GM12878 (cell line): ENCODE measurements around the gene RSAD2. TPM values are rescaled to one million over a fixed set of nuclear protein-coding genes. Genes with fewer than 3 reads are reported as not detected.

Experiments
- ATAC-seq: fragments of 200-7000 bp; cut with Tn5 transposase; 3 replicates; pipeline ENCODE4 v1.9.1; 2020; ENCODE audit warnings: mild to moderate bottlenecking, moderate library complexity
- BruUV-seq: library from RNA; stranded (reverse); fragments of 400-500 nt; replicated peaks from 2 replicates; lab custom pipeline; 2021; lab: Mats Ljungman, UMichigan
- CTCF ChIA-PET: fragments of 300-600 bp; sonication (Branson Sonifier 250); formaldehyde crosslinking; extraction: SDS; loops from one replicate; lab custom pipeline; 2021; ENCODE audit warnings: inconsistent platforms; lab: Yijun Ruan, JAX
- POLR2A ChIA-PET: fragments of 350-600 bp; formaldehyde crosslinking; extraction: SDS; loops from one replicate; lab custom pipeline; 2021; ENCODE audit warnings: inconsistent platforms; lab: Charles Lee
- RAD21 ChIA-PET: fragments of 300-600 bp; sonication (Branson Sonifier 250); formaldehyde crosslinking; loops from one replicate; lab custom pipeline; 2023; ENCODE audit warnings: antibody characterized with exemption; ENCODE audit not compliant: unreplicated experiment; lab: Charles Lee
- SMC1A ChIA-PET: fragments of 300-600 bp; sonication (Branson Sonifier 250); formaldehyde crosslinking; loops from one replicate; lab custom pipeline; 2023; ENCODE audit not compliant: unreplicated experiment, uncharacterized antibody; lab: Charles Lee
- DNase-seq: peaks from one replicate; pipeline ENCODE4 v3.0.0-alpha.2; 2011; ENCODE audit warnings: low read depth, low spot score
- FAIRE-seq: peaks from 3 replicates; lab custom pipeline; 2011; peaks lifted over from hg19 to GRCh38; lab: Jason Lieb, UNC
- H2AFZ ChIP-seq: 2 replicates; pipeline ENCODE4 v1.6.0; 2011; ENCODE audit warnings: low read depth, low read length, control low read depth; ENCODE audit not compliant: control insufficient read depth
- H3K27ac ChIP-seq: 2 replicates; pipeline ENCODE4 v1.5.1; 2011; ENCODE audit warnings: control low read depth; ENCODE audit not compliant: control insufficient read depth, insufficient read depth
- H3K27me3 ChIP-seq, 2 experiments: replicated peaks in 1 of 2; 2 replicates each; pipeline versions ENCODE4 v1.6.0 to v1.6.1; 2011; ENCODE audit warnings: low read length in 1 of 2; ENCODE audit not compliant: control insufficient read depth in 2 of 2, insufficient read depth in 2 of 2
- H3K36me3 ChIP-seq, 2 experiments: 2 replicates each; pipeline ENCODE4 v1.5.1; 2011; ENCODE audit warnings: low read length in 1 of 2; ENCODE audit not compliant: control insufficient read depth in 2 of 2, insufficient read depth in 2 of 2
- H3K4me1 ChIP-seq: 2 replicates; pipeline ENCODE4 v1.6.1; 2011; ENCODE audit warnings: mild to moderate bottlenecking, low read length, moderate library complexity, mixed read lengths; ENCODE audit not compliant: control insufficient read depth, insufficient read depth
- H3K4me2 ChIP-seq: 2 replicates; pipeline ENCODE4 v1.6.0; 2011; ENCODE audit warnings: control low read depth; ENCODE audit not compliant: control insufficient read depth, insufficient read depth
- H3K4me3 ChIP-seq: fragments of 200-600 bp; sonication (generic); 2 replicates; pipeline ENCODE4 v1.5.1; 2016
- H3K79me2 ChIP-seq: 2 replicates; pipeline ENCODE4 v1.6.0; 2011; ENCODE audit warnings: low read length; ENCODE audit not compliant: control insufficient read depth, insufficient read depth
- H3K9ac ChIP-seq: 2 replicates; pipeline ENCODE4 v1.8.0; 2011; ENCODE audit warnings: low read length, control low read depth, mixed read lengths; ENCODE audit not compliant: control insufficient read depth, insufficient read depth
- H3K9me3 ChIP-seq: replicated peaks from 3 replicates; pipeline ENCODE4 v1.5.1; 2011; ENCODE audit warnings: mild to moderate bottlenecking, low read length; ENCODE audit not compliant: control insufficient read depth, insufficient read depth
- H4K20me1 ChIP-seq: 2 replicates; pipeline ENCODE4 v1.6.0; 2011; ENCODE audit not compliant: control insufficient read depth, insufficient read depth
- BCL11A ChIP-seq: IDR thresholded peaks from 2 replicates; pipeline ENCODE4 v1.6.1; 2011; ENCODE audit warnings: low read depth, low read length
- CHD2 ChIP-seq: IDR thresholded peaks from 2 replicates; pipeline ENCODE4 v1.6.1; 2011; ENCODE audit warnings: low read depth, low read length, improper control_type of control experiment, borderline replicate concordance
- E2F8 ChIP-seq: fragments of 450-650 bp; IDR thresholded peaks from 2 replicates; pipeline ENCODE4 v1.6.1; 2018; ENCODE audit warnings: mild to moderate bottlenecking, low read depth, moderate library complexity; ENCODE audit not compliant: partially characterized antibody
- EED ChIP-seq: sonication (generic); IDR thresholded peaks from 2 replicates; pipeline ENCODE4 v1.6.1; 2016; ENCODE audit warnings: antibody characterized with exemption, low read depth
- ETV6 ChIP-seq, 2 experiments: fragments of 450-650 bp in 1 of 2; IDR thresholded peaks in 1 of 2; conservative IDR thresholded peaks in 1 of 2; 2 replicates each; pipeline ENCODE4 v1.6.1; 2014; ENCODE audit warnings: antibody characterized with exemption in 1 of 2, borderline replicate concordance in 1 of 2, low read depth in 1 of 2, mild to moderate bottlenecking in 1 of 2, moderate library complexity in 1 of 2
- GABPA ChIP-seq: IDR thresholded peaks from 2 replicates; pipeline ENCODE4 v1.6.1; 2014; ENCODE audit warnings: antibody characterized with exemption, low read depth, mild to moderate bottlenecking, inconsistent platforms
- JUNB ChIP-seq: IDR thresholded peaks from 2 replicates; pipeline ENCODE4 v1.6.1; 2016; ENCODE audit warnings: antibody characterized with exemption, mild to moderate bottlenecking
- KDM1A ChIP-seq: fragments of 200-600 bp; sonication (generic); IDR thresholded peaks from 2 replicates; pipeline ENCODE4 v1.6.1; 2016; ENCODE audit warnings: borderline replicate concordance
- MEF2B ChIP-seq: fragments of 450-650 bp; IDR thresholded peaks from 2 replicates; pipeline ENCODE4 v1.6.1; 2018; ENCODE audit warnings: mild to moderate bottlenecking, moderate library complexity; ENCODE audit not compliant: partially characterized antibody, poor library complexity, severe bottlenecking
- NRF1 ChIP-seq: conservative IDR thresholded peaks from 2 replicates; pipeline ENCODE4 v1.6.1; 2011; ENCODE audit warnings: mild to moderate bottlenecking, low read depth, low read length, improper control_type of control experiment
- PML ChIP-seq: IDR thresholded peaks from 2 replicates; pipeline ENCODE4 v1.6.1; 2012; ENCODE audit warnings: low read length, inconsistent platforms
- POU2F2 ChIP-seq: IDR thresholded peaks from 3 replicates; pipeline ENCODE4 v1.6.1; 2011; ENCODE audit warnings: low read depth, mild to moderate bottlenecking, low read length, borderline replicate concordance
- RUNX3 ChIP-seq: IDR thresholded peaks from 2 replicates; pipeline ENCODE4 v1.6.1; 2012; ENCODE audit warnings: low read length, inconsistent platforms
- TCF3 ChIP-seq: IDR thresholded peaks from 2 replicates; pipeline ENCODE4 v1.6.1; 2012; ENCODE audit warnings: low read depth, mild to moderate bottlenecking, low read length, borderline replicate concordance; ENCODE audit not compliant: insufficient read depth
- WRNIP1 ChIP-seq: IDR thresholded peaks from 2 replicates; pipeline ENCODE4 v1.6.1; 2011; ENCODE audit warnings: low read depth, low read length, improper control_type of control experiment, borderline replicate concordance
- ZBTB40 ChIP-seq: fragments of 450-650 bp; IDR thresholded peaks from 2 replicates; pipeline ENCODE4 v1.6.1; 2016; ENCODE audit warnings: mild to moderate bottlenecking, moderate library complexity, borderline replicate concordance
- WGBS: methylation state at CpG from one replicate; pipeline ENCODE4 v1.1.6; 2016; ENCODE audit warnings: low lambda C conversion rate; ENCODE audit not compliant: insufficient replicate concordance, insufficient coverage; ENCODE audit errors: missing lambda C conversion rate; 5-methylcytosine and 5-hydroxymethylcytosine counted together
- in situ Hi-C: fragments of 300-500 bp; cut with MboI; formaldehyde crosslinking; loops from 9 replicates; pipeline ENCODE4 v1.14.3; 2018; ENCODE audit warnings: mixed read lengths
- intact Hi-C: fragments of 100-400 bp; cut with micrococcal nuclease; formaldehyde crosslinking; loops from one replicate; pipeline ENCODE4 v1.14.2; 2022; ENCODE audit not compliant: unreplicated experiment
- polyA plus RNA-seq, 11 experiments: library from polyadenylated mRNA; depleted of rRNA in 4 of 11; unstranded in 6 of 11; stranded (reverse) in 5 of 11; fragments of >200 nt; fragmentation: Nextera tagmentation in 4 of 11; fragmentation: Illumina TruSeq in 1 of 11; extraction: Ambion mirVana in 4 of 11; extraction: Trizol in 1 of 11; gene quantifications; 1 replicate in 1 of 11; 2 replicates in 10 of 11; pipeline versions ENCODE4 v1.2.1 to v1.2.3, GENCODE V29; 2011 to 2016; ENCODE audit warnings: inconsistent platforms in 2 of 11, missing spikeins in 2 of 11, low read depth in 1 of 11
- total RNA-seq, 4 experiments: library from RNA; depleted of rRNA in 3 of 4; stranded (reverse); fragments of >200 nt in 3 of 4; fragmentation: Illumina TruSeq in 1 of 4; extraction: Trizol in 1 of 4; gene quantifications; 2 replicates each; pipeline versions ENCODE4 v1.2.1 to v1.2.3, GENCODE V29; 2013 to 2021

Gene RSAD2
- total and polyA plus RNA-seq, 10 of the 15 experiments (the other 5 are each of a cell fraction or from before 2014, with no cell fraction given): 0.24 to 0.90 (median 0.69) TPM

- H3K79me2 ChIP-seq: no peaks in the 10 kb centered on the region
- DNase-seq (no peak), ATAC-seq (no peak), FAIRE-seq (no peak)
- H4K20me1 ChIP-seq: no peaks in the 10 kb centered on the region
- H3K36me3 ChIP-seq: no peaks in the 10 kb centered on the region
- CTCF ChIA-PET: interaction anchor here (0.7 to 3.3 kb wide), 8 partner anchors 13 to 1662 kb away, joined by 3 to 50 read pairs (median 5); no protein-coding TSS in a partner anchor
- intact Hi-C loops (no loop called here), in situ Hi-C loops (no loop called here)
- no peak overlapping the region for H3K9ac ChIP-seq
- no peak overlapping the region for H3K4me2 ChIP-seq
- no peak overlapping the region for H3K27ac ChIP-seq
- BruUV-seq: no TSS peak
- SMC1A ChIA-PET: interaction anchor here (1.2 to 3.2 kb wide), 4 partner anchors 18 to 129 kb away, joined by 3 to 15 read pairs (median 4); no protein-coding TSS in a partner anchor
- no peak overlapping the region for H3K4me3 ChIP-seq
- RAD21 ChIA-PET: interaction anchor here (0.7 to 1.3 kb wide), 3 partner anchors 18 to 129 kb away, joined by 3 to 4 read pairs (median 3); no protein-coding TSS in a partner anchor
- 63% methylated on average over 3 of the region's 3 CpGs for WGBS
- no peaks in the 10 kb centered on the region for H3K27me3 ChIP-seq
- H3K4me1 ChIP-seq: peaks cover 18% of the 10 kb centered on the region
- H3K9me3 ChIP-seq: peaks cover 3% of the 10 kb centered on the region; the same call in 2 of the 3 replicates
- no peak overlapping the region for H2AFZ ChIP-seq
- POLR2A ChIA-PET: interaction anchor here (1.0 kb wide), 1 partner anchor 35 kb away, joined by 3 read pairs; no protein-coding TSS in a partner anchor
- TF ChIP-seq EED (no peak), TCF3 (0 out of 2 replicates have a peak, but pooled peaks have one; percentile 25), NRF1 (no peak), MEF2B (no peak), KDM1A (no peak), E2F8 (no peak), POU2F2 (no peak), GABPA (no peak), RUNX3 (no peak), JUNB (no peak), ETV6 (conservative IDR thresholded peaks at IDR 0.05 in 1 of 2, IDR thresholded peaks at IDR 0.05 in 1 of 2; ENCODE audit: borderline replicate concordance in 1 of 2, low read depth in 1 of 2) (no peak), WRNIP1 (no peak), ZBTB40 (no peak), BCL11A (no peak), CHD2 (no peak), PML (no peak)
Measured at GRCh38 chr2:6914828-6915227, 37.3 kb downstream of the RSAD2 start.
